ENCODE data around the gene REV3L. TPM values are rescaled to one million over a fixed set of nuclear protein-coding genes. Genes with fewer than 3 reads are reported as not detected.

The REV3L gene
- total RNA-seq, 1 experiment from 2014 or later = 12.8 TPM

- no TSS peak for BruUV-seq (replicated peaks)
- Histone ChIP-seq H3K4me3 (replicated peaks in 1 of 2; ENCODE audit: low read depth in 1 of 2, low read length in 2 of 2) (no peak overlapping the region), H3K36me3 (ENCODE audit: control insufficient read depth in 1 of 2, insufficient read depth in 2 of 2, low read length in 2 of 2) (no peaks in the 10 kb centered on the region), H3K27ac (ENCODE audit: low read depth, low read length) (no peak overlapping the region), H3K27me3 (ENCODE audit: insufficient read depth, low read length) (no peaks in the 10 kb centered on the region), H3K9ac (ENCODE audit: low read length) (no peak overlapping the region), H3K9me3 (ENCODE audit: control insufficient read depth in 1 of 2, insufficient read depth in 1 of 2, low read depth in 1 of 2, low read length in 2 of 2) (no peaks in the 10 kb centered on the region), H3K79me2 (ENCODE audit: insufficient read depth, low read length) (no peaks in the 10 kb centered on the region; the same call in 1 of the 2 replicates), H4K20me1 (ENCODE audit: insufficient read depth) (no peaks in the 10 kb centered on the region), H2AFZ (ENCODE audit: low read depth, low read length, poor library complexity, severe bottlenecking) (no peak overlapping the region), H3K4me1 (ENCODE audit: control insufficient read depth in 1 of 2, insufficient read depth in 2 of 2, low read length in 2 of 2) (peaks cover 0 to 6% of the 10 kb centered on the region in 2 experiments; a peak in 2 of 4 replicates), H3K4me2 (ENCODE audit: low read length) (no peak overlapping the region), H3K9me2 (ENCODE audit: insufficient read depth) (no peaks in the 10 kb centered on the region)
- DNase-seq (ENCODE audit: low read depth, low spot score) = no peak
- TF ChIP-seq ZNF274 (IDR thresholded peaks at IDR 0.05; ENCODE audit: low read depth, low read length) (no peak), YY1 (IDR thresholded peaks at IDR 0.05; ENCODE audit: extremely low read depth, insufficient replicate concordance, low read depth, low read length) (no peak), ZFX (IDR thresholded peaks at IDR 0.05) (no peak), SP1 (IDR thresholded peaks at IDR 0.05; ENCODE audit: low read depth) (no peak), ELF1 (IDR thresholded peaks at IDR 0.05; ENCODE audit: borderline replicate concordance, low read depth) (no peak), EGR1 (IDR thresholded peaks at IDR 0.05; ENCODE audit: low read depth) (no peak)
- ChIA-PET CTCF (no interaction called here), RAD21 (ENCODE audit: low non-redundant PET in 1 of 2, low total read pairs in 2 of 2, uncharacterized antibody in 2 of 2, unreplicated experiment in 2 of 2) (no interaction called here), POLR2A (no interaction called here)
- intact Hi-C loops (cut with micrococcal nuclease) = no loop called here
- ATAC-seq = no peak
Measured at GRCh38 chr6:111254004-111254778, 228.8 kb downstream of the REV3L start.

GRCh38 chr6:111252726-111253125 is 230.3 kb downstream of the REV3L start:
- TF ChIP-seq POLR2A (IDR thresholded peaks at IDR 0.05; ENCODE audit: borderline replicate concordance, extremely low read depth, insufficient read depth, insufficient read length) (no peak), JUND (IDR thresholded peaks at IDR 0.05) (no peak), YY1 (IDR thresholded peaks at IDR 0.05; ENCODE audit: extremely low read depth, insufficient replicate concordance, low read depth, low read length) (no peak), EZH2phosphoT487 (IDR thresholded peaks at IDR 0.05; ENCODE audit: borderline replicate concordance) (no peak), ZFX (IDR thresholded peaks at IDR 0.05) (no peak), EZH2 (IDR thresholded peaks at IDR 0.05) (no peak), SP1 (IDR thresholded peaks at IDR 0.05; ENCODE audit: low read depth) (no peak), SRF (IDR thresholded peaks at IDR 0.05; ENCODE audit: low read depth) (no peak), CTCF (IDR thresholded peaks at IDR 0.05 in 2 of 3, conservative IDR thresholded peaks at IDR 0.05 in 1 of 3; ENCODE audit: borderline replicate concordance in 1 of 3, insufficient read depth in 1 of 3, low read depth in 2 of 3, low read length in 2 of 3) (no peak), ZBTB33 (IDR thresholded peaks at IDR 0.05; ENCODE audit: extremely low read depth, insufficient replicate concordance, low read length) (no peak), CBX3 (IDR thresholded peaks at IDR 0.05; ENCODE audit: low read depth) (no peak), ELF1 (IDR thresholded peaks at IDR 0.05; ENCODE audit: borderline replicate concordance, low read depth) (no peak), ATF3 (IDR thresholded peaks at IDR 0.05) (no peak), EGR1 (IDR thresholded peaks at IDR 0.05; ENCODE audit: low read depth) (no peak), MAX (IDR thresholded peaks at IDR 0.05) (no peak)
- H3K4me3 ChIP-seq (replicated peaks in 1 of 2; ENCODE audit: low read depth in 1 of 2, low read length in 2 of 2) = no peak overlapping the region
- no peak overlapping the region for H2AFZ ChIP-seq (ENCODE audit: low read depth, low read length, poor library complexity, severe bottlenecking)
- RAD21 ChIA-PET (ENCODE audit: low non-redundant PET in 1 of 2, low total read pairs in 2 of 2, uncharacterized antibody in 2 of 2, unreplicated experiment in 2 of 2) = no interaction called here
- no peaks in the 10 kb centered on the region for H4K20me1 ChIP-seq (ENCODE audit: insufficient read depth)
- DNase-seq (ENCODE audit: low read depth, low spot score) = no peak
- no peak overlapping the region for H3K27ac ChIP-seq (ENCODE audit: low read depth, low read length)
- H3K27me3 ChIP-seq (ENCODE audit: insufficient read depth, low read length) = no peaks in the 10 kb centered on the region
- CTCF ChIA-PET = no interaction called here
- no peak overlapping the region for H3K9ac ChIP-seq (ENCODE audit: low read length)
- no peaks in the 10 kb centered on the region for H3K79me2 ChIP-seq (ENCODE audit: insufficient read depth, low read length)
- H3K4me2 ChIP-seq (ENCODE audit: low read length) = no peak overlapping the region
- H3K4me1 ChIP-seq (ENCODE audit: control insufficient read depth in 1 of 2, insufficient read depth in 2 of 2, low read length in 2 of 2) = no peaks in the 10 kb centered on the region
- intact Hi-C loops (cut with micrococcal nuclease) = no loop called here
- no peaks in the 10 kb centered on the region for H3K9me2 ChIP-seq (ENCODE audit: insufficient read depth)
- no peaks in the 10 kb centered on the region for H3K36me3 ChIP-seq (ENCODE audit: control insufficient read depth in 1 of 2, insufficient read depth in 2 of 2, low read length in 2 of 2)
- BruUV-seq (replicated peaks) = no TSS peak
- ATAC-seq = no peak
- H3K9me3 ChIP-seq (ENCODE audit: control insufficient read depth in 1 of 2, insufficient read depth in 1 of 2, low read depth in 1 of 2, low read length in 2 of 2) = no peaks in the 10 kb centered on the region
- POLR2A ChIA-PET = no interaction called here
